ENCODE measurements around the gene FBXW2. TPM values are rescaled to one million over a fixed set of nuclear protein-coding genes. Genes with fewer than 3 reads are reported as not detected.

The FBXW2 gene
- total RNA-seq, 4 donors from 2014 or later = 46.9 to 54.8 (median 50.1) TPM

DNA sequence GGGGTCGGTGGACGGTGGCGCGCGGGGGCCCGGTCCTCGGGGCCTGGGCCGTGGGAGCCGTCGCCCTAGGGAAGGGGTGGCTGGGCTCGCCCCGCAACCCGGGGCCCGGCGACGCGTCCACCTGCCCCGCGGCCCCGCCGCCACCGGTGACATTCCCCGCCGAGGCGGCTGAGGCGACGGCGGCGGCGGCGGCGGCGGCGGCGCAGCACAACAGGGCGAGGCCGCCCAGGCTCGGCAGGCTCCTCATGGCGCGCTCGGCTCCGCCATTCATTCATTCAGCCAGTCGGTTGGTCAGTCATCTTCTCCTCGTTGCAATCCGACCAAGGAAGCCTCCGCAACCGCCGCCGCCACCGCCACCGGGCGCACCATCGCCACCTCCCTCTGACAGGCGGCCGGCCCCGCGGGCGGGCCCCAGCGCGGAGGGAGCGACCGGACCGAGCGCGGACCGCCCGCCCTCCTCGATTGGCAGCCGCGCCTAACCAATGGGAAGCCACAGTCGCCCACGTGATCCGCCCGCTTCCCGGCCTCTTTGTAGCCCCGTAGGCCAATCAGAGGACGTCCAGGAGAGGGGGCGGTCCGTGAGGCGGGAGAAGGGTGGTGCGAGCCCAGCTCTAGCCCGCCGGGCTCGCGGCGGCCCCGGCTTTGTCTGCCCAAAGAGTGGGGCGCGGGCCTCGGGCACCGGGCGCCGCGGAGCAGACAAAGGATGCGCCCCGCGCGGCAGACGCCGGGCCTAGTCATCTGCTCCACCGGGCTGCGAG, 78.9 kb downstream of the FBXW2 start, which contains the start of gene MEGF9:
Gene MEGF9 (minus strand): TSS at position 383 of the 758 bp plus-strand sequence. CDS start 112 bp downstream, at position 271.
- H3K27me3 ChIP-seq = no peaks in the 10 kb centered on the region
- H3K4me3 ChIP-seq (replicated peaks in 1 of 3) = peak within 1 kb of the TSS; percentile 77 to 87 (median 81)
- peak; percentile 99 for DNase-seq
- no peaks in the 10 kb centered on the region for H3K9me3 ChIP-seq
- H3K36me3 ChIP-seq = no peaks in the 10 kb centered on the region
- 0% methylated on average over 19 to 28 of the region's 102 CpGs for WGBS, 2 donors
- H3K4me1 ChIP-seq = peaks cover 14 to 25% of the 10 kb centered on the region in 2 donors
- TF ChIP-seq CTCF (IDR thresholded peaks at IDR 0.05) (no peak), POLR2A (IDR thresholded peaks at IDR 0.05) (peak; percentile 62 to 99)
- peak within 1 kb of the TSS; percentile 67 to 91 (median 91) for H3K27ac ChIP-seq
- intact Hi-C loops (cut with DNase I) = no loop called here

GRCh38 chr9:120713257-120714087, 79.7 kb downstream of the FBXW2 start:
- H3K27ac ChIP-seq = peak overlapping the region; percentile 67 to 91 (median 91)
- TF ChIP-seq POLR2A (IDR thresholded peaks at IDR 0.05) = no peak
- peak in 3 of 6 experiments; percentile 15 to 37 (median 22) for TF ChIP-seq CTCF (IDR thresholded peaks at IDR 0.05)
- 2 to 3% methylated on average over 30 to 31 of the region's 50 CpGs for WGBS, 2 donors
- peak overlapping the region; percentile 77 to 87 (median 81) for H3K4me3 ChIP-seq (replicated peaks in 1 of 3)
- H3K9me3 ChIP-seq = no peaks in the 10 kb centered on the region
- peak; percentile 13 to 20 for DNase-seq
- no peaks in the 10 kb centered on the region for H3K27me3 ChIP-seq
- intact Hi-C loops (cut with DNase I) = no loop called here
- H3K36me3 ChIP-seq = no peaks in the 10 kb centered on the region
- peaks cover 21 to 30% of the 10 kb centered on the region in 2 donors for H3K4me1 ChIP-seq

GRCh38 chr9:120712539-120713031, 80.6 kb downstream of the FBXW2 start:
- DNase-seq = no peak
- peak overlapping the region; percentile 67 to 91 (median 91) for H3K27ac ChIP-seq
- no peak for TF ChIP-seq CTCF (IDR thresholded peaks at IDR 0.05)
- TF ChIP-seq POLR2A (IDR thresholded peaks at IDR 0.05) = no peak
- H3K27me3 ChIP-seq = no peaks in the 10 kb centered on the region
- H3K9me3 ChIP-seq = no peaks in the 10 kb centered on the region
- H3K36me3 ChIP-seq = no peaks in the 10 kb centered on the region
- intact Hi-C loops (cut with DNase I) = no loop called here
- peaks cover 29 to 30% of the 10 kb centered on the region in 2 donors for H3K4me1 ChIP-seq
- H3K4me3 ChIP-seq (replicated peaks in 1 of 3) = peak overlapping the region; percentile 77 to 87 (median 81)
- 22% methylated on average over 4 of the region's 4 CpGs for WGBS, 2 donors

DNA sequence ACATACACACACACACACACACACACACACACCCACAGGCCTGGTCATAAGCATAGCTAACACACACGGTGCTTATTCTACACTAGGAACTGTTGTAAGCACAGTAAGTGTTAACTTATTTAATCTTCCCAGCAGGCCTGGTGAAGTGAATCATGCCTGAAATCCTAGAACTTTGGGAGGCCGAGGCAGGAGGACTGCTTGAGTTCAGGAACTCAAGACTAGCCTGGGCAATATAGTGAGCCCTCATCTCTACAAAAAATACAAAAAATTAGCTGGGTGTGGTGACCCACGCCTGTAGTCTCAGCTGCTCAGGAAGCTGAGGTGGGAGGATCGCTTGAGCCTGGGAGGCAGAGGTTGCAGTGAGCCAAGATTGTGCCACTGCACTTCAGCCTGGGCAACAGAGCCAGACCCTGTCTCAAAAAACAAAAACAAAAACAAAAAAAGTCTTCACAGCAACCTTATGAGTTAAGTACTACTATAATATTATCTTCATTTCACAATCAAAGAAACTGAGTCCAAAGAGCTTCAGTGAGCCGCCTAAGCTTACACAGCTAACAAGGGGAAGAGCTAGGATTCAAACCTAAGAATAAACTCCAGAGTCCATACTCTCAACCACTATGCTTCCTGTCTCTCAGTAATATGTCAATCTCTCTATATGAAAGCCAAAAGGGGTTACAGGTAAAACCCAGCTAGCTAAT, 81.2 kb downstream of the FBXW2 start:
- Histone ChIP-seq H3K27me3 (no peaks in the 10 kb centered on the region), H3K4me1 (peaks cover 30 to 33% of the 10 kb centered on the region in 2 donors), H3K36me3 (no peaks in the 10 kb centered on the region), H3K9me3 (no peaks in the 10 kb centered on the region), H3K4me3 (replicated peaks in 1 of 3) (peak overlapping the region; percentile 9 to 87 (median 77)), H3K27ac (peak overlapping the region; percentile 67 to 91 (median 91))
- no peak for DNase-seq
- 62 to 63% methylated on average over 5 of the region's 5 CpGs for whole genome bisulfite sequencing, 2 donors
- intact Hi-C loops (cut with DNase I) = no loop called here
- no peak for TF ChIP-seq POLR2A (IDR thresholded peaks at IDR 0.05)

- Histone ChIP-seq H3K9me3 (no peaks in the 10 kb centered on the region), H3K27me3 (no peaks in the 10 kb centered on the region), H3K4me1 (peaks cover 30 to 39% of the 10 kb centered on the region in 2 donors), H3K27ac (peak overlapping the region; percentile 59 to 91 (median 91)), H3K36me3 (no peaks in the 10 kb centered on the region), H3K4me3 (replicated peaks in 1 of 3) (peak overlapping the region in 1 of 3 donors; percentile 87)
- intact Hi-C loops (cut with DNase I) = no loop called here
- peak in 1 of 2 donors; percentile 6 for TF ChIP-seq POLR2A (IDR thresholded peaks at IDR 0.05)
- TF ChIP-seq CTCF (IDR thresholded peaks at IDR 0.05) = peak in 2 of 6 experiments; percentile 6 to 15
- DNase-seq = no peak
Measured at GRCh38 chr9:120711354-120711753, 81.9 kb downstream of the FBXW2 start.
